DMS79 treated with DMSO at 0.1 percent for 48 hours (cell line): ENCODE measurements around the gene EIF3K.

Source experiments
- DNase-seq: peaks from one replicate; lab custom pipeline; 2025; lab: John Stamatoyannopoulos, UW

Gene EIF3K

DNA sequence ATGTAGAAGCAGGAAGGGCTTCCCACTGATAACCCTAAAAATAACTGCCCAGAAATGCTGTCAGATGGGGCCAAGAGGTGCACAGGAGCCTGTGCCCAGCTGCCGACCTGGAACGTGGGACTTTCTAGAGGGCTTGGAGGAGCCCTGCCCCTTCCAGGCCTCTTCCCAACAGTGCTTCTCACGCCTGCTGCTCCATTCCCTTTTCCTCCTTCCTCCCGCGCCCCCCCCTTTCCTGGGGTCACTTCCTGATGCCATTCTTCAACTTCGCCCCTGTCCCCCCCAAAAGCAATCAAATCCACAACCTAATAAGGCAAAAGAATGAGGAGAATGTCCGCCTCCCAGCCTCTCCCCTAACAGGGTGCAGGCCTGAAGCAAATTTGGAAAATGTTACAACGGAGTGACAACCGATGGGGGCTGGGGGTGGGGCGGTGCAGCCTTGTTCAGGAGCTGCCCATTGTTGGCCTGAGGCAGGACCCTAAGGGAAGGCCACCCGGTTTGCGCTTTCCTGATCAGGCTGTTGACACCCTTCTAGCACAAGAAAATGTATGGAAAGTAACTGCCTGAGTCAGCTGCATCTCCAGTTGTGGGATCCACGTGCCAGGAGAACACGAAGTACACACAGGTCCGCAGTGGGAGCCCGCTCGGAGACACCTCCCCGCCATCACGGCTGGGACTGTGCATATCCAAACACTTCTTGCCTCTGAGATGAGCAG, 47.1 kb downstream of the EIF3K start:
- DNase-seq: no peak

DNA sequence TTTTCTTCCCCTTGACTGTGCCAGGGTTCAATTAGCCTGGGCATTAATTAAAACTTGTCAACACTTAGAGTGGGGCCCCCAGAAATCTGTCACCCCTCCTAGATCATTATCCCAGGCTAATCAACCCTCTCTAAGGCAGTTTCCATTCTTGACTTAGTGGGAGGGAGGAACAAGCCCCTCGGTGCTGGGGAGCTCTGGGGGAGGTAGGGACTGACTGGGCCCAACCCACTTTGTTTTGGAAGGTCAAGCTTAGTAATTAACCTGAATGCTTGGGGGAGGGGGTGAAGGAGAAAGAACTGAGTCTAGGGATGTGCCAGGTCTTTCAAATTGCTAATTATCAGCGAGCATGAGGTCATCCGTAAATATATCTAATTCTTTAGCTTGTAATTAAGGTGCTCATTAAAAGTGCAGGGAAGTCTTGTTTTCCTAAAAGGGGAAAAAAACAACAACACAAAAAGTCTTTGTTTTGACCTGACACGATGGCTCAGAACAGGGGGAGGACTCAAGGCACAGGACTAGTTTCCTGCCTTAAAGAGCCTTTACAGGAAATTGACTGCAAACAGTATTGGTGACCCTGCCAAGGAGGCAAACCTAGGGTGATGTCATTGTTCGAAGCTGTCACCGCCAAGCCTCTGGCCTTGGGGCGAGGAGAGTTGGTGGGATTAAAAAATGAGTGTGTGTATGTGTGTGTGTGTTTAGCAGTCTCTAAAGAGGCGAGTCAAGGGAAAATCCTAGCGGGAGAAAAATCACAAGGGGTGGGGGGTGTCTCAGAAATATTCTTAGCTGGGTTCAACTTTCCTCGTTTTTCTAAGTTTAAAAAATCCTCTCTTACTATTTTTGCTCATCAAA, 47.9 kb downstream of the EIF3K start:
- no peak for DNase-seq

DNA sequence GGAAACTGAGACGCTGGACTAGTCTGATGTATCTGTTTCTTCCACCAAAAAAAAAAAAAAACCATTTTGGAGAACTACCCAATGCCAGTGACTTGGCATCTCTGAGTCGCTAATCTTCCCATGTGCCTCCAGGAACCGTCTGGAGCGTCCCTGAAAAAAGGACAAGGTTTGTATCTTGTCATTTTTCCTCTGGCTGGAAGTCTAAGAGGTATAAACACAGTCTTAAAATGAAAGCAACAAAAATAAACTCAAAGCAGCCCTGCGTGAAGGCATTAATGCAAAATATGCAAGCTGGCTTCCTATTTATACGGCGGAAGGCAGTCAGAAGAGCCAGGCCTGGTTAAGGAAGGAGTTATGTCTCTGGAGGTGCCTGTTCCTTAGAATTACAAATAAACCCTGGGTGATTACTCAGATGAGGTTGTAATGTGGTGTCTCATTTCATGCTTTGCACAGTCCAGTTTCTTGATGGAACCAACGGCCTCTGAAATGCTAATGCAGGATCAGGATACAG, 48.7 kb downstream of the EIF3K start:
- no peak for DNase-seq

DNA sequence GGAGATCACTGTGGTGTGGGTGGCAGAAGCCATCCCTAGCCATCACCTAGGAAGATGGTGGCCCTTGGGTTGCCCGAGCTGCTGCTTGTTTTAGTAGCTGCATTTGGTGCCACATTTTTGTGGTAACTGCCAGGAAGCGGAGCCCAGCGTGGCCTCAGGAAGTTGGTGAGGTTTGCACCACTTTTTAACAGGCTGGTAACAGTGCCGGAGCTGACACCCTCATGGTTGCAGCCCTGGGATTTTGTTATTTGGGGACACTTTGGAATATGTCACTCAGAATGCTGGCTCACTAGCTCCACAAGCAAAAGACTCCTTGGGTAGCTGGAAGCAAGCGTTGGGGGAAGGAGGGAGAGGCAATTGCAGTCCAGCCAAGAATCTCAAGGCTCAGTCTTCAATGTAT, 50.6 kb downstream of the EIF3K start:
- DNase-seq: no peak

DNA sequence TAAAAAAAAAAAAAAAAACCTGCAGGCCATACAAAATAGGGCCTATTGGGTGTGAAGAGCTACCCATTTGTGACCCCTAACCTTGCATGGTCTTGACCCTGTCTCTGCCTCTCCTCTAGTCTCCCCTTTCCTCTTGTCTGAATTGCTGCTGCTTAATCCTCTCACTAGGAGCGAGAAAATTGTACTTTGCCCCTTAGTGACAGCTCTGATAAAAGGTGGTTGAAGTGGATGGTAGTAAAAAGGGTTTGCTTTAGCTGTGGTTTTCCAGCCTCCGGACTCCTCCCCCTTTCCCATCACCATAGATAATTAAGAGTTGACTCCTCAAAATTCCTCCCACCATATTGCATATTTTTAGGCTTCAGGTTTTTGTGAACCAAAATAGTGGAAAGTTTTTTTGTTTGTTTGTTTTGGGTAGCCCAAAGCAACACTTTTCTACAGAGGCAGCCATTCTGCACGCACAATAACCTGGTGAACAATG, 52.0 kb downstream of the EIF3K start:
- no peak for DNase-seq

DNA sequence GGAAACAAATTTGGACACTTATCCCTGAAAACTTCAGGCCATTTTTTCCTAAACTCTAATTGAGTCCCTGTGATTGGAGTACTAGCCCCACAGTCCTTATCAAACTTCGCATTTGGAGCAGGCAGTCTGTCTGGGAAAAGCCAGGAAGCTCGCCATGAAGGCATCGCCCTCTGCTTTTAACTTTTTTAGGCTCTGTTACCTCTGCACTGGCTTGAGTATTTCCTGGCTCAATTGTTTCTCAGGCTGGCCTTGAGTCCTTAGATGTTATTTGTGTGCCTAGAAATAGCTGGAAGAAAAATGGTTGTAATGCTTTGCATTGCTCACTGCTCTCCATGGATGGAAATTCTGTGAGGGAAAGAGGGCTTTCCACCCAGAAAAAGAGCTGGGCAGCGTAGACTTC, 52.7 kb downstream of the EIF3K start:
- no peak for DNase-seq

DNA sequence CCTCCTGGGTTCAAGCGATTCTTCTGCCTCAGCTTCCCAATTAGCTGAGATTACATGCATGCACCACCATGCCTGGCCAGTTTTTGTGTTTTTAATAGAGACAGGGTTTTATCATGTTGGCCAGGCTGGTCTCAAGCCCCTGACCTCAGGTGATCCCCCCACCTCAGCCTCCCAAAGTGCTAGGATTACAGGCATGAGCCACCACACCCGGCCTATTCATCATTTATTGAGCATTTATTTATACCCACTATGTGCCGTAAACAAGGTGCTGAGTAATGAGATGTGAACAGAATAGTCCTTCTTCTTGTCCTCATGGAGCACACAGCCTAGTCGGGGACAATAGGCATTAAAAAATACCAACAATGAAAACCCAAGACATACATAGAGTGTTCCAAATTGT, 54.0 kb downstream of the EIF3K start:
- no peak for DNase-seq

DNA sequence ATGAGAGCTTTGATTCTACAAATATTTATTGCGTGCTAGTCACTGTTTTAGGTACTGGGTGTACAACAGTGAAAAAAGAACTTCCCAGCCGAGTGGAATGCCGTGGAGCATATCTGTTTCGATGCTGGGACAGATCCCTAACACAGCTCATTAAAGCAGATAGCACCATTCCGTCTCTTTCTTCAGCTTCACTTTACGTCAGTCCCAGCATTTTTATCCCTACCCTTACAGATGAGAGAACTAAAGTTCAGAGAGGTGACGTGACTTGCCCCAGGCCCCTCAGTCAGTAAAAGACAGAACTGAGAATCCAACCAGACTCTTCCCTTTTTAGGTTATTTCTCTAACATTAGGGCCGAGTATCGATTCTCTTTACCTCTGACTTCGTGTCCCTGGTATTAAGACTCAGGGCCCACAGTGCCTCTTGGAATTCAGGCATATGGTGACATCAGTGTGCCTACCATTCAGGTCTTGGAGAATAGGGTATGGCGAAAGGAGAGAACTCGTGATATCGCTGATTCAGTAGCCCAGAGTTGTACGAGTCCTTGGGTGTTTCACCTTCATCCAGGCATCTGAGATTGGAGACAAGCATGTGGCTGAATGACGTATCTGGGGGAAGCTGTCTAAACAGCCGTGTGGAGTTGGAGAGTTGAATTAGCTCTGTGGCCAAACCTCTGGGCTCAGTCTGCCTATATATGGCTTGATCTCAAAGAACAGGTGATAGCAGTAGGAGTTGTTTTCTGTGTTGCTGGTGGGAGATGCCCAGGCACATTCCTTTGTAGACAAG, 55.6 kb downstream of the EIF3K start:
- no peak for DNase-seq

DNA sequence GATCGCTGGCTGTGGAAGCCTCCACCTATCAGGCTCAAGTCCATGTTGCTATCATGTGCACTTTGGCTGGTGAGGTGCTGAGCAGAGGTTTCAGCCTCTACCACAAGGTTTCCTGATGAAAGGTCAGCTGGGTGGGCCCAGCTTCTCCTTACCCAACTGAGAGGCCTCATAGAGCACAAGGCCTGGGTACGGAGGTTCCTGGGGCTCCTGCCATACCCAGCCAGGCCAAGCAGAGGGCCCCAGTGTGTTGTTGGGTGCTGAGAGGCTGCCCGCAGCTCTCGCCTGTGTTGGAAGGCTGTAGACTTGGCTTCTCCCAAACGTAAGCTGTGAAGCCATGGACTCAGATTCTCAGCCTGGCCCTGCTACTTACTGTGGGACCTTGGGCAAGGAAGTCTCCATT, 56.6 kb downstream of the EIF3K start:
- DNase-seq: no peak

DNA sequence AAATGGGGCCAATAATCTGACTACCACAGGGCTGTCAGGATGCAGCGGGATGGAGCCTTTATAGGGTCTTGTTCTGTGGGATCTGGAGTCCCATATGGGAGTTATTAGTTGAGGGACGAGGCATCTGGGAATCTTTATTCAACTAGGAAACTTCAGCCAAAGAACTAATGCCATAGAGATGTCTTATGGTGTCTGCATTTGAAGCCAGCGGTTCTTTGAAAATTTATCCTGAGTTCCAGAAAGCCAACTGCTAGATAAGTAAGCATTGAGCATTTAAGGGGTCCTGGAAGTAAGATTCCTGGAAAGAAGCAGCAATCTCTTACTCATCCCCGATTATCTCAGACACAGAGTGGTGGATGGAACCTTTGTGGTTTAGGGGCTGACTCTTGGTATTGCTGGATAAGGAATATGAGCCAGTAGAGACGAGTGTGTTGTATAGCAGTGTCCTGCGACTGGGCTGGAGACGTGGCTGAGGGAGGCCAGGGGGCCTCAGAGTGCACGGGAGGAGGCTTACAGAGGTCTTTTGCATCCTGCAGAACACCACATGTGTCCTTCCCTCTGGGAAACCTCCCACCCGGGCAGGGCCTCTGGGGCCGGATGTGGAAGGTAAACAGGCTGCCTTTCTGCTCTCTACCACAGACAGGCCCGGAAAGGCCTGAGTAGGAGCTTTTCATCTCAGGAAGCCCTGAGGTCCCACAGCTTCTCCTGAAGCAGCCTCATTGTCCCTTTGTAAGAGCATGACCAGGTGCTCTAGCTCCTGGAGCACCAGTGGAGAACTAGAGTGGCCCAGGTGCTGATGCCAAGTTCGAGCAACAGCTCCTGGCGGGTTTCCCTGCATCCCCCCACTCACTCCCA, 57.3 kb downstream of the EIF3K start:
- DNase-seq: no peak

DNA sequence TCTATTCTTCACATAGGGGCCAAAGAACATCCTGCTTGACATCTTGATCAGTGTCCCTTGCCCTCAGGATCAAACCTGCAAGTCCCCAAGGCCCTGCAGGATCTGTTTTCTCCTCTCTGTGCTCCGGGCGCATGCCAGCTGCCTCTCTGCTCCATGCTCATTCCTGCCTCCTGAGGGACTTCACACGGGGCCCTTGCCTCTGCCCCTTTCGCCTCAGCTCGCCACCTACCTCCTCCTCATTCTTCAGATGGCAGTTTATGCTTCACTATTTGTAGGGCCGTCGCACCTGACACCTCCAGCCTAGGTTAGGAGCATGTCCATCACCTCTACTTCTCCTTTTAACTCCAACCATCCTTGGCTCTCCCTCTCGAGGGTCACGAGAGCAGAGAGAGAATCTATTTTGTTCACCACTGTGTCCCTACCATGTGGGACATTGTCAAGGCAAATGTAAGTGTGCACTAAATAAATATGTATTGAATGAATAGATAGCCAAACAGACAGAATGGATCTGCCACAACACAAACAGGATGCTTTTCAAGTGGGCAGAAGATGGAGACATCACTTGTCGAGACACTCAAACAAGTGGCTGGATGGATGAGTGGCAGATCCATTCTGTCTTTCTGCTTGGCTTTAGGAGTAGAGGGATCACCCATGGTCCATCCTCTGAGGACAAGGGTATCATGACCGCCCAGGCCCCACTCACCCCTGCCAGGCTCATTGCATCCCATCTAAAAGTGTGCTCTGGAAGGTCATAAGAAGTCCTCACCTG, 58.1 kb downstream of the EIF3K start:
- DNase-seq: no peak

DNA sequence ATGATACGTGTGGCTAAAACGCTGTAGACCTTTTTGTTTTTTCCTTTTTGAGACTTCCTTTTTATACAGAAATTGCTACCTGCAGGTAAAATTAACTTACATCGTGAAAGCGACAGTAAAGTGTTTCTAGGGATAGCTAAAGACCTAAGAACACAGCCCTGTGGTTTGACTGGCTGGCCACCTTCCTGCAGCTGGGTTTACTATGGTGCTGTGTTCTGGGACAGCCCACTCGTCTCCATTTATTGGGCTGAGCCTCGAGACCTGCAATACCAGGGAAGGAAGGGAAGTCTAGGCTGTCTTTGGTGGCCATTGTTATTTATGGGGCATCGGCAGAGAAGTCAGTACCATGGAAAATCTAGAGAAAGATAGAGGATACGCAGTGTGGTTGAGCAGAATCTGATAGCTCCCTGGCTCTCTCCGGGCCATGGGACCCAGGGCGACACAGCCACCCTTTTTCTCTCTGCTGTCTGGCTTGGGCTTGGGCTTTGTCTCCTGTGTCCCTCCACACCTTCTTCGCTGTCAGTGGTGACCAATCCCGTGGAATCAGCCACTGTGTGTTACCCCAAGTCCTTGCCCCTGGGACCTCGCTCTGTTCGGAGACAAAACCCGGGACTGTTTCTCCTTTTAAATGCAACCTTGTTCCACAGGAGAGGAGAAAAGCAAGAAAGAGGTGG, 59.4 kb downstream of the EIF3K start:
- DNase-seq: no peak

DNA sequence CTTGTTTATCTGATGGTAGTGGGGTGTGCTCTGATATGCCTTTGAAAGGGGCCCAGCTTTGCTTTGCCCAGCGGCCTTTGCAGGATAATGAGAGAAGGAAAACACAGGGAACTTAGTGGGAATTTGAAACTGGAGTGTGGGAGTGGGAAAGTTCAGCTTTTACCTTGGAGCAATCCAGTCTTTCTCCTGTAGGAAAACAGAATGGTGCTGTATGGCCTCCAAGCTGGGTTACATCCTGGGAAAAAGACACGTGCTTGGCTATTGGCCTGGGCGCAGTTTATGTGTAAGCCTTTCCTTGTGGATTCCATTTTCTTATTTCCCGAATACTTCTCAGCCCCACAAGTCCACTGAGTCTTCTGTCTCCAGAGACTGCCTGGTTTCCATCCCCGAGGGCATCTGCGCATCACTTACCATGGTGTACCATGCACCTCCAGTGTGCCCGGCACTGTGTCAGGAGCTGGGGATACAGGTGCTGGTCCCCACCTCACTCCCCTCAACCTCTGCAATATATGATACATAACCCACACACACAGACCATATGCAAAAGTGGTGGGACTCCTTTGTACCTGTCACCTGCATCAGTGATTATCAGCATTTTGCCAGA, 60.0 kb downstream of the EIF3K start:
- DNase-seq: no peak

DNA sequence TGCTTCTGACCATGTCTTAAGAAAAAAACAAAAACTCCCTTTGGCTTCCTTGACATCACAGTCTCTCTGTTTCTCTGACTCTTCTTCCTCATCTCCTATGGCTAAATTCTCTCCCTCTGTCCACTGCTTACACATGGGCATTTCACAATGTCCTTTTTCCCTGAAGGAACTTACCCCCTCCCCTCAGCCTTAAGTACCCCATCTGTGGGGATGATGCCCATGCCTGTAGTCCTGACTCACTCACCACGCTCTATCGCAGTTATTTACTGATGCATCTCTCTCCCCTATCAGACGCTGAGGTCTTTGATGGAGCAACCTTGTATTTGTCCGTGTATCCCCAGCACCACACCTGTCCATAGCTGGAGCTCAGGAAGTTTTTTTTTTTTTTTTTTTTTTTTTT, 60.9 kb downstream of the EIF3K start:
- DNase-seq: no peak

DNA sequence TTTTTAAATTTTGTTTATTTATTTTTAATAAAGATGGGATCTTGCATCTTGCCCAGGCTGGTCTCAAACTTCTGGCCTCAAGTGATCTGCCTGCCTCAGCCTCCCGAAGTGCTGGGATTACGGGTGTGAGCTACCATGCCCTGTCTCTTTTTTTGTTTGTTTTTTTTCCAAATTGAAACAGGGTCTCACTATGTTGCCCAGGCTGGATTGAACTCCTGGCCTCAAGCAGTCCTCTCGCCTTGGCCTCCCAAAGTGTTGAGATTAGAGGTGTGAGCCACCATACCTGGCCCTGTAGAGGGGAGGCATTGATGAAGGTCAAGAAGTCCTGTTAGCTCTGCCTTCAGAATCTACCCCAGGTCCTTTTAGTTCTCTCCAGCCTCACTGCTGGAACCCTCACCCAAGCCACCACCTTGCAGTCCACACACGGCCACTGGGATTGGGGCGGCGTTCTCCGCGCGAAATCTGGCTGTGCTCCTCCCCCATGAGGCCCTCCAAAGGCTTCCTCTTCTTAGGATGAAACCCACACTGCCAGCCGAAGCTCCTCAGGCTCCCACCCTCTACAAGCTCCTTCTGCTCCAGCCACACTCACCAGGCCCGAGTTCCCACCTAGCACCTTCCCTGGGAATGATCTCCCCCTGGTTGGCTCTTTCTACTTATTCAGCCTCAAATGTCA, 63.3 kb downstream of the EIF3K start:
- no peak for DNase-seq

DNA sequence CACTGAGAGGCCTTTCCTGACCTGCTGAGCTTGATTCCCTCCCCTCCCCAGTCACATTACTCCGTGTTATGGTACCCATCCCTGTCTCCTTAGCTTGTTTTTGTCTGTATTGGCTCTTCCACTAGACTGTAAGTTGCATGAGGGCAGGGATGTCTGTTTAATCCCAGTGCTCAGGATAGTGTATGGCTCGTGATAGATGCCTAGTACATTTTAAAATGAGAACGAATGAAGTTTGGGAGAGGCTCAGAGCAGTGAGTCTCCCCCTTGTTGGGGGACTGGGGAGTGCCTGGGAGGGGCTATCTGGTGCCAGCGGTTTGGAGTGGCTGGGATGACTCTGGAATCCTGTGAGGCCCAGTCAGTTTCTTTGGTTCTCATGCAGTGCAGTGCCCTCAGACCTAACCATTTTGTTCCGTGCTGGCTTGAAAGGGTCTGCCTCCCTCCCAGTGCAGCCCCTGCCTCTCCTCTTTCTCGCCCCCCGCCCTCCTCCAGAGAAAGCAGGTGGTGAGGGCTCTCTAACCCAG, 63.9 kb downstream of the EIF3K start:
- DNase-seq: no peak

DNA sequence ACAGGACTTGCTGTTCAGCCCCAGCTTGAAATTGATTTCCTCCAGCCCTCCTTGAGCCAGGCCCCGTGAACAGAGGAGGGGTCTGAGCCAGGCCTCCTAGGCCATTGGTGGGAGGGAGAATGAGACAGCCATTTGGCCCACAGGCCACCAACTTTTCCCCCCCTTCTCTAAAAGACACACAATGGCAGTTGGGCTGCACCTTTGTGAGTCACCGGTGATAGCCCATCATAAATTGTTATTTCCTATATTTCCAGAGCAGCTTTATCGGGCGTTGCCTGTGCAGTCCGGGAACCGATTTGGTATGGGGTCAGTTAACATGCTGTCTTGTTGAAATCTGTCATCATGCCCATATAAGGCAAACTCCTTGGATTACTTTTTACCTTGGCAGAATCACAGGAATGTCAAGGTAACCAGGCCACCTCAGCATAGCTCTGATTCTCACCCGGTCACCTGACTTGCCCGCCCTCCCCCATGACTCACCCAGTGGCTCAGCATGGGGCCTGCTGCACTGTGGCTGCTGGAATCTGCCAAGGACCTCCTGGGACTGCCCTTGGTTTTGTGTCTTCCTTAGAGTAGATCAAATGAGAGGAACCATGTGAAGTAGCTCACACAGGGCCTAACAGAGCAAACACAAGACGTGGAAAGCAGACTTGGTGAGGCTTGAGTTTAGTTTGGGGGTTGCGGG, 64.5 kb downstream of the EIF3K start:
- peak; percentile 33 for DNase-seq
